ENCODE data around the gene LRRC43. TPM values are rescaled to one million over a fixed set of nuclear protein-coding genes. Genes with fewer than 3 reads are reported as not detected.
"Not testable (repeated sequence)": the region's sequence is repeated elsewhere in the genome, so short reads cannot be mapped to it uniquely, and the experiment has no call there.

LRRC43 gene
- total and polyA plus RNA-seq, 2 experiments from 2014 or later: 0.45 TPM; not detected in 1

- TF ChIP-seq REST (IDR thresholded peaks at IDR 0.05; ENCODE audit: unreplicated experiment) (no peak), CTCF (conservative IDR thresholded peaks at IDR 0.05; ENCODE audit: low read depth in 2 of 2) (no peak), JUNB (IDR thresholded peaks at IDR 0.05; ENCODE audit: unreplicated experiment) (no peak), NANOG (IDR thresholded peaks at IDR 0.05; ENCODE audit: borderline replicate concordance) (no peak), CREB1 (CRISPR knock-in tag; IDR thresholded peaks at IDR 0.05; ENCODE audit: low read depth) (no peak), EZH2phosphoT487 (IDR thresholded peaks at IDR 0.05; ENCODE audit: unreplicated experiment) (no peak), ZNF114 (CRISPR knock-in tag; IDR thresholded peaks at IDR 0.05) (no peak), POLR2AphosphoS5 (IDR thresholded peaks at IDR 0.05; ENCODE audit: low read depth) (no peak), ZNF331 (CRISPR knock-in tag; IDR thresholded peaks at IDR 0.05; ENCODE audit: low read depth) (no peak)
Measured at GRCh38 chr12:122202017-122202416, 19.1 kb downstream of the LRRC43 start (continued).

- H3K4me1 Mint-ChIP-seq: peaks cover 15% of the 10 kb centered on the region
- not testable (repeated sequence) for DNase-seq (ENCODE audit: low spot score); H3K79me2 ChIP-seq (replicated peaks; ENCODE audit: insufficient read depth); H3K4me1 ChIP-seq (ENCODE audit: insufficient read depth); H3K9me3 Mint-ChIP-seq; H3K27ac ChIP-seq (ENCODE audit: low read depth); H3K36me3 ChIP-seq (ENCODE audit: insufficient read depth); H3K36me3 Mint-ChIP-seq (ENCODE audit: low read depth); ATAC-seq; H3K27ac Mint-ChIP-seq; H3K9me2 ChIP-seq (ENCODE audit: insufficient read depth)
- H3K27me3 Mint-ChIP-seq (ENCODE audit: insufficient read depth, low read depth, poor library complexity): peaks cover 43% of the 10 kb centered on the region
- peak overlapping the region; percentile 88 for H3K4me2 ChIP-seq
- H3K27me3 ChIP-seq (ENCODE audit: insufficient read depth): peaks cover 47% of the 10 kb centered on the region
- H2AFZ ChIP-seq: peak overlapping the region; percentile 98
- peak overlapping the region; percentile 67 for H3K4me3 ChIP-seq
- peak overlapping the region; percentile 81 for H3K4me3 Mint-ChIP-seq
- H4K20me1 ChIP-seq (replicated peaks; ENCODE audit: insufficient read depth): peaks cover 25% of the 10 kb centered on the region
- peaks cover 20% of the 10 kb centered on the region for H3F3A ChIP-seq (replicated peaks; ENCODE audit: low read depth)
Measured at GRCh38 chr12:122202811-122203210, 19.9 kb downstream of the LRRC43 start.

All from GM23338 (cell line).